HG02610 (cell line): ENCODE results near the gene RTEL1.
"Not testable (repeated sequence)": the region's sequence is repeated elsewhere in the genome, so short reads cannot be mapped to it uniquely, and the experiment has no call there.

Source experiments
- ATAC-seq: cut with Tn5 transposase; IDR thresholded peaks from one replicate; pipeline ENCODE4 v1.9.1; 2021; ENCODE audit warnings: mild to moderate bottlenecking, moderate library complexity; ENCODE audit not compliant: unreplicated experiment

The RTEL1 gene

DNA sequence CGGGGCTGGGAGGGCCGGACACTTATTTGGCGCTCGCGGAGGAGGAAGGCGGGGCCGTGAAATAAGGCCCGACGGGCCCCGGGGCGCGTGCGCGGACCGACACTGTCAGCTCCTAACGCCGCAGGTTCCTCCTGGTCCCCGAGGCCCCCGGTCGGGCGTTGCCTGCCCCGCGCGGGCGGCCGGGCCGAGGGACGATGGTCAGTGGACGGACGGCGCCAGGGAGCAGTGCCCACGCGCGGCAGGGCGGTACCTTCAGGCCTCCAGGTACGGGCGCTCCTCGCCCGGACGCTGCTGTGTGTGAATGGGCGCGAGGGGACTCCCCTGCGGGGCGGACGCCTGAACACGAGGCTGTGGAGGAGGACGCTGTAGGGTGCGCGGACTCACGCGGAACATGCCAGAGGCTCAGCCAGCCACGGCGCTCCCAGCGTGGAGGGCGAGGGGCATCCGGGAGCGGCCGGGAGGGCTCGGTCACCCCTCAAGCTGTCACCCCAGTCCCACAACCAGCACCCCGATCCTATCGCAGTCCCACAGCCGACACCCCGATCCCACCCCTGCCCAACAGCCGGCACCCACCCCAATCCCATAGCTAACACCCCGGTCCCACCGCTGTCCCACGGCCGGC lies 30.9 kb upstream of the RTEL1 start:
- peak; percentile 67 for ATAC-seq

DNA sequence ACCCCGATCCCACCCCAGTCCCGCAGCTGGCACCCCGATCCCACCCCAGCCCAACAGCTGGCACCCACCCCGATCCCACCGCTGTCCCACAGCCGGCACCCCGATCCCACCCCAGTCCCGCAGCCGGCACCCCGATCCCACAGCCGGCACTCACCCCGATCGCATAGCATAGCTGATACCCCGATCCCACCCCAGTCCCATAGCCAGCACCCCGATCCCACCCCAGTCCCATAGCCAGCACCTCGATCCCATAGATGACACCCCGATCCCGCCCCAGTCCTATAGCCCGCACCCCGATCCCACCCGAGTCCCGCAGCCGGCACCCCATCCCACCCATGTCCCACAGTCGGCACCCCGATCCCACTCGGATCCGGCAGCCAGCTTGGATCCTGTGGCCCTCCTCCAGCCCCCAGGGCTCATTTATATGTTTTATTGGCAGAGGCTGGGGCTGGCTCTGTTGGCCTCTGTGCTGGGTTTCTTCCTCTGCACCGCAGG lies 30.3 kb upstream of the RTEL1 start:
- ATAC-seq, result no peak

DNA sequence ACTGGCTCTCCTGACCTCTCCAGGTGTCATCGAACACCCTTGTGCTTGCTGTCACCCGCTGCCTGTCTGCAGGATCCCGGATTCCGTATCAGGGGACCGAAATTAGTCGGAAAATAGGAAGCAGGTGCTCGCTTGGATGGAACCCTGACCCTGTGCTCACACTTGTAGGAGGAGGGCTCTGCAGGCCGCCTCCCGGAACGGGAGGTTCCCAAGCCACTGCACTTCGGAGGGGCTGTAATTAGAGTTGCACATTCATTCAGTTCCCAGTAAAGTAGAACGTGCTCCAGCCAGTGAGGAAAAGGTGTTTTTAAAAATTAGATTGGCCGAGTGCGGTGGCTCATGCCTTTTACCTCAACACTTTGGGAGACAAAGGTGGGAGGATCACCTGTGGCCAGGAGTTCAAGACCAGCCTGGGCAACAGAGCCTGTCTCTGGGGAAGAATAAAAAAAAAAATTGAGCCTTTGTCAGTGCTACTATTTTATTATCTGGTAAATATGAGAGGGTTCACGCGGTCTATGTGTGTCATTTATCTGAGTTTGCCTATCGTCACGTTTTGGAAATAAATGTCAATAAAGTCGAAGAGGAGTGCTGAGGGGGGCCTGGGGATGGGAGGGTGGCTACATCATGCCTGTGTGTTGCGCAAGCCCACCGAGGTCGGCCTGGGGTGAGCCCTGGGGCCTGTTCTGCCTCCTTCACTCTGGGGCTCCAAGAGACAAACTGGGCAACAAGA lies 29.7 kb upstream of the RTEL1 start:
- ATAC-seq, result no peak

DNA sequence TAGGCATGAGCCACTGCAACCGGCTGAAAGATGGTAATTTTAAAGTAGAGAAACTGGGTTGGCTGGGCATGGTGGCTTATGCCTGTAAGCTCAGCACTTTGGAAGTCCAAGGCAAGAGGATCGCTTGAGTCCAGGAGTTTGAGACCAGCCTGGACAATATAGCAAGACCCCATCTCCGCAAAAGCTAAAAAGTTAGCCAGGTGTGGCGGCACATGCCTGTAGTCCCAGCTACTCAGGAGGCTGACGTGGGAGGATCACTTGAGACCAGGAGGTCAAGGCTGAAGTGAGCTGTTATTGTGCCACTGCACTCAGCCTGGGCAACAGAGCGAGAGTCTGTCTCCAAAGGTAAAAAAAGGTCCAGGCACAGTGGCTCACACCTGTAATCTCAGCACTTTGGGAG lies 27.2 kb upstream of the RTEL1 start:
- not testable (repeated sequence) for ATAC-seq

DNA sequence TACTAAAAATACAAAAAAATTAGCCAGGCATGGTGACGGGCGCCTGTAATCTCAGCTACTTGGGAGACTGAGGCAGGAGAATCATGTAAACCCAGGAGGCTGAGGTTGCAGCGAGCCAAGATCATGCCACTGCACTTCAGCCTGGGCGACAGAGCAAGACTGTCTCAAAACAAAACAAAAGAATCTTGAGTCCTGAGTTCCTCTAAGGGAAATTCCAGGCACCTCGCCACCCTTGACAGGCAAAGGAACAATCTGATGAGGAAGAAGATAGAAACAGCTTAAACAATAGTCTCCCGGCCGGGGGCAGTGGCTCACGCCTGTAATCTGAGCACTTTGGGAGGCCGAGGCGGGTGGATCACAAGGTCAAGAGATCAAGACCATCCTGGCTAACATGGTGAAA lies 26.7 kb upstream of the RTEL1 start:
- ATAC-seq, result not testable (repeated sequence)

DNA sequence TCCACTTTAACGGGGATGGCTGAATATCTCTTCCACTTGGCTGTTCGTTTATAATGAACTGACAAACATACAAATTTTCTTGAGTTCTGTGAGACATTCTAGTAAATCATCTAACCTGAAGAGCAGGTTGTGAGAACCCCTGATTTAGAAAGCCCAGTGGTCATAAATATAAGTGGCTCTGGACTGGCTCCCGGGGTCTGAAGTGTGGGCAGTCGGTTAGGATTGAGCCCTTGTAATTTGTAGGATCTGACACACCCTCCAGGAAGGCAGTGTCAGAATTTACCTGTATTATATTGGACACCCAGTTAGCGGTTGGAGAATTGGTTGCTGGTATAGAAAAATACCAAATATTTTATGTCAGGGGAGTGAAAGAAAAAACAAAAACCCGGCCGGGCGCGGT lies 24.4 kb upstream of the RTEL1 start:
- ATAC-seq, result no peak

DNA sequence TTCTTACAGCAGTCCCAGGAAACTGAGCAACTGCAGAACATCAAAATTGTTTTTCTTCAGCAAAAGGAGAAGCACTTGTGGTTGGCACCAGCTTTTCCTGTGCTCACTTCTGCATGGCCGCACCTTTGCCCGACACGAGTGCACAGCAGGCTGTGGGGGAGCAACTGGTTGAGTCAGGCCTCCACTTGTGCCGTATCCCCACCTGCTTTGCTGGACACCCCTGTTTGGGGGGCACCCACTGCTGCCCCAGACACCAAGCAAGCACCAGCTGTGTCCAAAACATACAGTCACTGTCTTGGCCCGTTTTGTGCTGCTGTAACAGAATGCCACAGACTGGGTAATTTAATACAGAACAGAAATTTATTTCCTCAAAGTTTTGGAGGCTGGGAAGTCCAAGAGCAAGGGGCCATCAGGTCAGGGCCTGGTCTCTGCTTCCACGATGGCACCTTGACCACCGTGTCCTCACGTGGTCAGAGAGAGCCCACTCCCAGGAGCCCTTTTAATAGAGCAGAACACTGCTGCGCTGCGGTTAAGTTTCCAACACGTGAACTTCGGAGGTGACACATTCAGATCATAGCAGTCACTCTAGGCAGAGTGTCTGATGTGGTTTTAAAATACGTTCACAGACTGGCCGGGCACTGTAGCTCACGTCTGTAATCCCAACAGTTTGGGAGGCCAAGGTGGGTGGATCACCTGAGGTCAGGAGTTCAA lies 22.5 kb upstream of the RTEL1 start:
- peak; percentile 49 for ATAC-seq

DNA sequence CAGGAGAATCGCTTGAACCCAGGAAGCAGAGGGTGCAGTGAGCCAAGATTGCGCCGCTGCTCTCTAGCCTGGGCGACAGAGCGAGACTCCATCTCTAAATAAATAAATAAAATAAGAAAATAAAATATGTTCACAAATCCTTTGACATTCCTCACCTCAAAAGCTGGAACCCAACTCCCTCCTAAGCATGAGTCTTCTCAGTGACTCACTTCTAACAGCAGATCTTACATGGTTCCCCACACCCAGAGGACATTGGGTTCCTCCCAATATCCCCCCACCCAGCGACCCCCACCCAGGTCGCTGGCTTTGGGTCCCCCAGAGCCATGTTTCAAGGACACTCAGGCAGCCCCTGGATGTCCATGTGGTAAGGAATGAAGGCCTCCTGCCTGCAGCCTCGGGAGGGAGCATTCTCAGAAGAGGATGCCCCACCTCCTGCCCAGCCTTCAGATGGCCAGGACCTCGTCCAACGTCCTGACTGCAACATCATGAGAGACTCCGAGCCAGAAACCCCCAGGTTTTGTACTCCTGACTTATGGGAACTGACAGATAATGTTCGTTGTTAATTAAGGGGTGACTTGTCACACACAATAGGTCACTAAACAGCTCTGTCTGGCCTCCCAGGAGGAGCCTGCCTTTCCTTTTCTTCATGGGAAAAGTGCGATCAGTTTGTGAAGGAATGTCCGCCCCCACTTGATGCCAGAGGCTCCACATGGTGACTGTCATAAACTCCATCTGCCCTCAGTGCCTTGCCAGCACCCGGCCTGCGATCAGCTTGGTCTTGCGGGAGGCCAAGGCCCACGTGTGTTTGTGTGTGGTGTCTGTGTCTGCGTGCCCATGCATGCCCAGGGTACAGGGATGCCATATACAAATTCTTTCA lies 21.1 kb upstream of the RTEL1 start:
- ATAC-seq, result no peak

DNA sequence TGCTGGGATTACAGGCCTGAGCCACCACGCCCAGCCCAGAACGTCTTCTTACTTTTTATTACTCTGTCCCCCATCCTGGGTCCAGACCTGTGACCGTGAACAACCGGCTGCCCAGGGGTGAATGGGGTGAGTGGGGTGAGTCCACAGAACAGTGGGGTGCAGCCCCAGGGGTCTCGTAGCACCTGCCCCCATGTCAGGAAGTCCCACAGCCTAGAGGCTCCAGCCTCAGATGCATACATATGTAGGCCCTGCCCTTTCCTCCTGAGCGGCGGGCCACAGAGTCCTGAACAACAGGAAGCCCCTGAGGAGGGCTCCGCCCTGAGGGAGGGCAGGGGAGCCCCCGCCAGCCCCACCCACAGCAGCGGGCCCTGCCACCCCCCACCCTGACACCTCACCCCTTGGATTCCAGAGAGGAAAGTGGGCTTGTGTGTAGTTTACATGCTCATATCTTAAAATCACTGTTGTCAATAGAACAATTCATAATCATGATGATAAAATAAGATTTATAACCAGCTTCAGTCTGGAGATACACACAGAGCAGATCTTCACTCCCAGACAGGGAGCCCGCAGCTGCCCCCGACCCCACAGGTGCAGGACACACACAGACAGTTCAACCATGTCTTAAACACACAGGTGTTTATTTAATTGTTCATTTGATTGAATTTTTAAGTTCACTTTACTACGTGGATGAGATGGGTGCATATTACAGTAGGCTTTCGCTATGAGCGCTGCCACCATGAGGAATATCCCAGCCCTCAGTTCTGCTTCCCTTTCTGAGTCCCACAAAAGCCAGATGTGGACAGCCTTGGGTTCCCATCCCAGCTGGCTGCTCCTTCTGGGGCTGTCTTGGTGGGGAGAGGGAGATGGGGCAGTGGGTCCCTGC lies 18.8 kb upstream of the RTEL1 start:
- ATAC-seq, result no peak

DNA sequence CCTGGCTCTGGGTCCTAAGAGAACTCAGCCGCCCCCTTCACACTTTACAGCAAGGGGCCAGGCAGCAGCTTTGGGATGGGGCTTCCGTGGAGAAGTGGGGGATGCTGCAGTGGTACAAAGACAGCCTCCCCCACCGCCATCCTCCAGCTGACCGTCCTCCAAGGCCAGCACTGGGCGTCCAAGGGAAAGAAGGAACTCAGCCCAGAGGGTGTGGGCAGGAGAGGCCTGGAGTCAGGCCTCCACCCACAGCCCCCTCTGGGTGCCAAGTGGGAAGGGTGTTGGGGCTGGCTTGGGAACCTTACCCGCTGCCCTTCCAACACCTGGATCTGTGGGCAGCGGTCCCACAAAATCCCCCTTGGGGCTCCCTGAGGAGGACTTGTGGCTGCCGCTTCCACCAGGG lies 18.0 kb upstream of the RTEL1 start:
- ATAC-seq, result no peak

DNA sequence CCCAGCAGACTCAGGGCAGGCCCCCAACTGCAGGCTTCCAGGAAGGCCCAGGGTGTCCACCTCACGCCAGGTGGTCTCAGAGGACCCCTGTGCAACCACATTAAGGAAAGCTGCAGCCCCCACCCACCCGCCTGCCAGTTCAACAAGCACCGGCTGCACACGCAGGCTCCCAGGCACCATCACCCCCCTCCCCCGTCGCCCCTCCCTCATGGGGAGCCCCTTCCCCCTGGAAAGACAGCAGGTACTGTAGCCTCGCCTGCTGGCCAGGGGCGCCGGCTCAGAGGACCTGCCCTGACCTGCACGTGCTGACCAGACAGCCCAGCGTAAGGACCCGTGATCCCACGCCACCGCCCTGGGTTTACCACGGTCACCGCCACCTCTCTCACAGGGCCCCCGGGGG lies 17.4 kb upstream of the RTEL1 start:
- not testable (repeated sequence) for ATAC-seq

DNA sequence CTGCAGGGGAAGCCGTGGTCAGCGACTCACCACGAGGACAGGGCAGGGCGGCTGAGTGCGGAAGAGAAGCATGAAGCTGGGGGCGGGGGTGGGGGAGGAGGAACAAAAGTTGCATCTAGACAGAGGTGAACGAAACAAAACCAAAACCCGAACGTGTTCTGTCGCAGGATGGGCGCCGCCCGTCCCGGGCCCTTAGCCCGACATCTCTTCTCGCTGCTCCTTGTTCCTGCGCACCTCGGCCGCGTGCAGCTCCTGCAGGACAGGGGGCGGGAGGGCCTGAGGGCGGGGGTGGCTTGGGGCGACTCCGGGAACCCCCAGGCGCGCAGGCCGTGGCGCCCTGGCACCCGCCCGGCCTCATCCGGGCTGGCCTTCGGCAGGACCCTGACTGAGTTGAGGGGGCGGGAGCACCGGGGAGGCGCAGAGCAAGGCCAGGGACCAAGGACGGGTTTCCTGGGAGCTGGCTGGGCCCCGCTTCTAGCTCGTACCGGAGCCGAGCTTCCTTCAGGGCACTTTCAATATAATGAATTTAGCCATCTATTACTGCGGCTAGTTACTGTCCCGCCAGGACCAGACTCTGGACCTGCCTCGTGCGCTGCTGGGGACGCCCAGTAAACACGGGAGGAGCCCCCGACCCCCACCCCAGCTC lies 16.8 kb upstream of the RTEL1 start:
- no peak for ATAC-seq

DNA sequence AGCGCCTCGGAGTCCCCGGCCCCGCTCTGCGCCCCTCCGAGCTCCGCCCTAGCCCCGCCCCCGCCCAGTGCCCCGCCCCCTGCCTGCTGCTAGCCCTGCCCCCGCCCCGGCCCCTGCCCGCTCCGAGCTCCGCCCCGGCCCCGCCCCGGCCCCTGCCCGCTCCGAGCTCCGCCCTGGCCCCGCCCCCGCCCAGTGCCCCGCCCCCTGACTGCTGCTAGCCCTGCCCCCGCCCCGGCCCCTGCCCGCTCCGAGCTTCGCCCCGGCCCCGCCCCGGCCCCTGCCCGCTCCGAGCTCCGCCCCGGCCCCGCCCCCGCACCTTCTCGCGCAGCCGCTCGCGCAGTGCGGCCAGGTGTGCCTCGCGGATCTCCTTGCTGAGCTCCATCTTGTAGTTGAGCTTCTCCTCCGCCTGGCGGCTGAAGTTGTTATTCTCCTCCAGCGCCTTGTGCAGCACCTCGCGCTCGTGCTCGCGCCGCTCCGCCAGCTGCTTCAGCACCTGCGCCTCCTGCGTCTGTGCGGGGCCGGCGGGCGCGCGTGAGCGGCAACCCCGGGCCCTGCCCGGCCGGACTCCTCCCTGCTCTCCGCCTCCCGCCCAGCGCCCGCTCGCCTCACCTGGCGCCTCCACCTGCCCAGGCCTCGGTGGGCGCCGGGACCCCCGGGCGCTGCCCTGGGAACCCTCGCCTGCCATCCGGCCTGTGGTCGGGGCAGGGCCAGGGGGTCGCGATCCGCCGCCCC lies 16.2 kb upstream of the RTEL1 start:
- ATAC-seq, result peak; percentile 61

DNA sequence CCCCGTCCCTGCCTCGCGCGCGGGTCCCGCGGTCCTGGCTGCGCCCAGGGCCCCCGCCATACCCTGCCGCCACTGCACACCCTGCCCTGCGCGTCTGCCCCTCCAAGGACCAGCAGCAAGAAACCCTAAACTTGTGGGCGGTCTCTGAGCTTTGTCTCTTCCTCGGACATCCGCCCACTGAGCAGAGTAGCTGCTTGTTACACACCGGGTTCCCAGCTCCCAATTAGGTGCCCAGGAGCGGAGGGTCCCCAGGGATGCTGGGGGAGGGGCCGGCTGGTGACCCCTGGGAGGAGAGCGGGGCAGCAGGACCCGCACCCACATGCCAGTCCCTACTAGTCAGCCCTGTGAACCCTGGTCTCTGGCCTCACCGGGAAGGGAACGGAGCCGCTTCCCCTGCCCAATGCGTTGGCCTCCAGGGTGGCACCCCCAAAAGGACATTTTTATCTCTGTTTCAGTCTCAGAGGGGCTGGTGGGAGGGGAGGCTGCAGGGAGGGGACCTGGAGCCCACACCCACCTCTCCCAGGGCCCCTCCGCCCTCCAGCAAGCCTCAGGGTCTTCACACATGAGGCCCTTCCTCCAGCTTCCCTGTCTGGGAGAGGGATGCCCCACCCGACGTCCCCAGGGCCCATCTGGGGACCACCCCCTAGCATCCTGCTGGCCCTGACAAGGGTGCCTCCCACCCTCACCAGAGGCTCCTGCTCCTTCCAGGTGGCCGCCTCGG lies 15.4 kb upstream of the RTEL1 start:
- ATAC-seq, result no peak

DNA sequence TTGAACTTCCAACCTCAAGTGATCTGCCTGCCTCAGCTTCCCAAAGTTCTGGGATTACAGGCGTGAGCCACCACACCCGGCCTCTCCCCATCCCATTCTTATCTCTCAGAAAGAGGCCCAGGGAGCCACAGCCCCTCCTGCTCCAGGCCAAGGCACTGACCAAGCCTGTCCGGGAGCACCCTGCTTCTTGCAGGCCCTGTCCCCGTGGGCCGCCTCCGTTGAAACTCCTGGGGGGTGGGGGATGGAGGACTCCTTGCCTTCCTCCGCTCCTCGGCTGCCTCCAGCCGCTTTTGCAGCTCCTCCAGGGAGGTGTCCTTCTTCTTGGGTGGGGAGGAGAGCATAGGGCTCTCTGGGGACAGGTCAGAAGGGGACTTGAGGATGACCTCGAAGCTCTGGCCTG lies 14.6 kb upstream of the RTEL1 start:
- ATAC-seq, result no peak

DNA sequence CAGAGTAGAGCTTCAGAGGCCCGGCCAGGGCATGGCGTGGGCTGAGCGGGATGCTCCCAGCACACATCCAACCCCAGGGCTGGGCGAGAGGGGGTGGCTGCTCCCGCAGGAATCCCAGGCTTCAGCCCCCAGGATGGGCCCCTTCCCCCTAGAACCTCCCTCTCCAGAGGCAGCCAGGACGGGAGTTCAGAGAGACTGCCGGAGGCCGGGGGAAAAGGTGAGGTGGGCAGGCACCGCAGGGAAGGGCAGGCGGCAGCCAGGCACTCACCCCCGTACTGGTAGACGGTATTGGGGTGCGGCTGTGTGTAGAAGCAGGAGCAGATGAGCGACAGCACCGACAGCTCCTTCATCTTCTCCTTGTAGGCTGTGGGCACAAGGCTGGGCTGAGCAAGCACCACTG lies 14.2 kb upstream of the RTEL1 start:
- ATAC-seq, result no peak

DNA sequence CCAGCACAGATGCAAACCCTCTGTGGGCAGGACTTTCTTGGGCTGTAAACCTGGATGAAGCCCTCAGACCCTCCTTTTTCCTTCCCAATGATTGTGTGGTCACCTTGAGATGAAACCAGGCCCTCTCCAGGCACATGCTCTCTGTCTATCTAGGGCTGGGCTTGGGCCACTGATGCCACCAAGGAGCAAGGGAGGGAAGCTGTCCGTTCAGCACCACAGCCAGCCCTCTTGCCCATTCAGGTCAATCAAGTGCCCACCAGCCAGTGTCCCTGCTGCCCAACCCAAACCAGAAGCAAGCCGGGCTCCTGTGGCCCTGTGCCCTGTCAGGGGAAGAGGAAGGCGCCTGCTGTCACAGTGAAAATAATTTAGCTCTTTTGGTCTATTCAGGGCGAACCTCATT lies 12.9 kb upstream of the RTEL1 start:
- no peak for ATAC-seq

DNA sequence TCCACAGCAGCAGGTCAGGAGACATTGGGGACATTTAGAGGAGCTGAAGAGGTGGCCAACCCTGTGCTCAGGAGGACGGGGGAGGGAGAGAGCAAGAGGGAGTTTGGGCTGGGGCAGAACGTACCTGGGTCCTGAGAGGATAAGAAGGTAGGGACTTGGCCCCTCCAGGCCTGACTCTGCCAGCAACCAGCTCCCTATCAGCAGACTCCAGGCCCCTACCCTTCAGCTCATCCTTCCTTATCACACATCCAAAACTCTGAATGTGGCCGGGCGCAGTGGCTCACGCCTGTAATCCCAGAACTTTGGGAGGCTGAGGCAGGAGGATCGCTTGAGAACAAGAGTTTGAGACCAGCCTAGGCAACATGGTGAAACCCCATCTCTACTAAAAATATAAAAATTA lies 9.9 kb upstream of the RTEL1 start:
- no peak for ATAC-seq
